ENCODE results near the gene MED26.

MED26 gene

GRCh38 chr19:16531380-16531669, 96.7 kb downstream of the MED26 start:
- DNase-seq: no peak

GRCh38 chr19:16530540-16531379, 97.2 kb downstream of the MED26 start:
- DNase-seq: no peak

GRCh38 chr19:16529466-16530144, 98.4 kb downstream of the MED26 start:
- no peak for DNase-seq

GRCh38 chr19:16527971-16528521, 100.0 kb downstream of the MED26 start:
- DNase-seq: no peak

GRCh38 chr19:16527334-16527935, 100.6 kb downstream of the MED26 start:
- no peak for DNase-seq

GRCh38 chr19:16525751-16526481, 102.1 kb downstream of the MED26 start:
- no peak for DNase-seq

GRCh38 chr19:16524991-16525734, 102.8 kb downstream of the MED26 start:
- no peak for DNase-seq

All from SHP77 treated with DMSO at 0.1 percent for 48 hours (cell line).